ENCODE data around the gene FXYD1. TPM values are rescaled to one million over a fixed set of nuclear protein-coding genes. Genes with fewer than 3 reads are reported as not detected.

The FXYD1 gene
- total and polyA plus RNA-seq, 2 donors = 3.2 to 17.1 TPM

DNA sequence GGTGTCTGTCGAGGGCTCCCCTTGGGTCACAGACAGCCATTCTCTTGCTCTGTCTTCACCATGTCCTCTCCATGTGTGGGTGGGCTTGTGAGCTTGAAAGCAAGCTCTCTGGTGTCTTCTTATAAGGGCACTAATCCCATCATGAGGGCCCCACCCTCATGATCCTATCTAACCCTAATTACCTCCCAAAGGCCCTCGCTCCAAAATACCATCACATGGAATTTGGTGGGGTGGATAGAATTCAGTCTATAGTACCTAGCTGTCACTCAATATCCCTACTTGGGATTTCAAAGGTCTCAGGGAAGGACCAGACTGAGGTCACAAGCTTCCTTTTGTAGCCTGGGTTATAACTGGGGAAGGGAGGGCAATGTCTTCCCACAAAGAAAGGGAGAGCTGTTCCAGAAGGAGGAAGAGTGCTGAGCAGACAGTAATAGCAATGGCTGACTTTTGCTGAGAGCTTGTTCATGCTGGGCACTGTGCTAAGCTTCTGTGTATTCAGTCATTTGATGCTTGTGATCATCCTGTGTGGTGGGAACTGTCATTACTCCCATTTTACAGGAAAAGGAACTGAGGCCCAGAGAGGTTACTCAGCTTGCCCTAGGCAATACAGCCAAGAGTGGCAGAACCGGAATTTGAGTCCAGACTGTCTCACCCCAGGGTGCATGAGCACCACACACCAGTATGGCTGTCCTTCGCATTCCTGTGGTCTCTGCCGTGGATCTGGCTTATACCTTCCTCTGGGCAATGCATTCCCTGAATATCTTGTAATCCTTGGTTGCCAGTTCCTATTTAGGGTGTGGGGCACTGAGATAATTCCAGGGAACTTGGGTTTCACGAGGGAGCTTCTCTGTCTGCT is 24.1 kb downstream of the FXYD1 start:
- Histone ChIP-seq H3K27me3 (ENCODE audit: control insufficient read depth in 2 of 2, insufficient read depth in 1 of 2, low read length in 1 of 2) (no peaks in the 10 kb centered on the region), H3K27ac (ENCODE audit: low read depth in 1 of 2, low read length in 1 of 2) (no peak overlapping the region), H3K4me1 (ENCODE audit: control insufficient read depth in 2 of 2, insufficient read depth in 2 of 2, low read length in 2 of 2) (peaks cover 0 to 6% of the 10 kb centered on the region in 2 donors), H3K4me3 (ENCODE audit: low read length in 2 of 2) (no peak overlapping the region), H3K9me3 (ENCODE audit: control insufficient read depth in 2 of 2, insufficient read depth in 1 of 2, low read length in 1 of 2) (peaks cover 4 to 12% of the 10 kb centered on the region in 2 donors), H3K36me3 (ENCODE audit: control insufficient read depth in 2 of 2, insufficient read depth in 2 of 2, low read length in 1 of 2) (peaks cover 46 to 53% of the 10 kb centered on the region in 2 donors)
- 96% methylated on average over 6 of the region's 6 CpGs for WGBS
- no peak for DNase-seq (ENCODE audit: low read depth in 6 of 9, low spot score in 9 of 9)

DNA sequence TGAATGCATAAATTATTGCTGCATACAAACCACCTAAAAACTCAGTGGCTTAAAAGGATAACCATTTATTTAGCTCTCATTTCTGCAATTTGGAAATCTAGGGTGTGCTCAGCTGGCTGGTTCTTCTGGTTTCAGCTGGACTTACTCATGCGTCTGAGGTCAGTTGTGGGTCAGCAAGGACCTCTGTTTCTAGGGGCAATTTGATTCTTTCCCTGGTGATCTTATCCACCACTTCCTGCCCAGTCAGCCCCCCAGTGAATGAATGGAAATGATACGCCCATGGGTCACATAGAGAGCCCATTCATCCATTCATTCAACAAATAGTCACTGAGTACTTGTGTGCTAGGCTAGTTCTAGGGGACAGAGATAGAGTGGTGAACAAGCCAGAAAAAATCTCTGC is 25.8 kb downstream of the FXYD1 start:
- Histone ChIP-seq H3K27me3 (ENCODE audit: control insufficient read depth in 2 of 2, insufficient read depth in 1 of 2, low read length in 1 of 2) (no peaks in the 10 kb centered on the region), H3K36me3 (ENCODE audit: control insufficient read depth in 2 of 2, insufficient read depth in 2 of 2, low read length in 1 of 2) (peaks cover 42 to 49% of the 10 kb centered on the region in 2 donors), H3K4me1 (ENCODE audit: control insufficient read depth in 2 of 2, insufficient read depth in 2 of 2, low read length in 2 of 2) (peaks cover 0 to 6% of the 10 kb centered on the region in 2 donors), H3K9me3 (ENCODE audit: control insufficient read depth in 2 of 2, insufficient read depth in 1 of 2, low read length in 1 of 2) (peaks cover 4 to 12% of the 10 kb centered on the region in 2 donors), H3K4me3 (ENCODE audit: low read length in 2 of 2) (no peak overlapping the region), H3K27ac (ENCODE audit: low read depth in 1 of 2, low read length in 1 of 2) (no peak overlapping the region)
- no peak for DNase-seq (ENCODE audit: low read depth in 6 of 9, low spot score in 9 of 9)
- WGBS = 97% methylated on average over 2 of the region's 2 CpGs

DNA sequence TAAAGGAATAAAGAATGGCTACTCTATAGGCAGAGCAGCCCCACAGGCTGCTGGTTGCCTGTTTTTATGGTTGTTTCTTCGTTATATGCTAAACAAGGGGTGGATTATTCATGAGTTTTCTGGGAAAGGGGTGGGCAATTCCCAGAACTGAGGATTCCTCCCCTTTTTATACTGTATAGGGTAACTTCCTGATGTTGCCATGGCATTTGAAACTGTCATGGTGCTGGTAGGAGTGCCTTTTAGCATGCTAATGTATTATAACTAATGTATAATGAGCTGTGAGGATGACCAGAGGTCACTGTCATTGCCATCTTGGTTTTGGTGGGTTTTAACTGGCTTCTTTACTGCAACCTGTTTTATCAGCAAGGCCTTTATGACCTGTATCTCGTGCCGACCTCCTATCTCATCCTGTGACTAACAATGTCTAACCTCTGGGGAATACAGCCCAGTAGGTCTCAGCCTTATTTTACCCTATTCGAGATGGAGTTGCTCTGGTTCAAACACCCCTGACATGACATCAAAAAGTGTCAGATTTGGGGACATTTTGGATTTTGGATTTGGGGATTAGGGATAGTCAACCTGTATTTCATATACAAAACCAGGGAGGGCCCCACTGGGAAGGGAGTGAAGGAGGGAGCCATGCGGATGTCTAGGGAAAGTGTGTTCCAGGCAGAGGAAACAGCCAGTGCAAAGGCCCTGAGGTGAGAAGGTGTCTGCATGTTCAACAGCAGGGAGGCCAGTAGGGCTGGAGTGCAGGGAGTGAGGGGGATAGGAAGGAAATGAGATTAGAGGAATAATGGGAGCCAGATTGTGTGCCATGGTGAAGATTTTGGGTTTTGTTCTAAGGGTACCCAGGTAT is 26.8 kb downstream of the FXYD1 start:
- H3K4me3 ChIP-seq (ENCODE audit: low read length in 2 of 2) = no peak overlapping the region
- no peak for DNase-seq (ENCODE audit: low read depth in 6 of 9, low spot score in 9 of 9)

DNA sequence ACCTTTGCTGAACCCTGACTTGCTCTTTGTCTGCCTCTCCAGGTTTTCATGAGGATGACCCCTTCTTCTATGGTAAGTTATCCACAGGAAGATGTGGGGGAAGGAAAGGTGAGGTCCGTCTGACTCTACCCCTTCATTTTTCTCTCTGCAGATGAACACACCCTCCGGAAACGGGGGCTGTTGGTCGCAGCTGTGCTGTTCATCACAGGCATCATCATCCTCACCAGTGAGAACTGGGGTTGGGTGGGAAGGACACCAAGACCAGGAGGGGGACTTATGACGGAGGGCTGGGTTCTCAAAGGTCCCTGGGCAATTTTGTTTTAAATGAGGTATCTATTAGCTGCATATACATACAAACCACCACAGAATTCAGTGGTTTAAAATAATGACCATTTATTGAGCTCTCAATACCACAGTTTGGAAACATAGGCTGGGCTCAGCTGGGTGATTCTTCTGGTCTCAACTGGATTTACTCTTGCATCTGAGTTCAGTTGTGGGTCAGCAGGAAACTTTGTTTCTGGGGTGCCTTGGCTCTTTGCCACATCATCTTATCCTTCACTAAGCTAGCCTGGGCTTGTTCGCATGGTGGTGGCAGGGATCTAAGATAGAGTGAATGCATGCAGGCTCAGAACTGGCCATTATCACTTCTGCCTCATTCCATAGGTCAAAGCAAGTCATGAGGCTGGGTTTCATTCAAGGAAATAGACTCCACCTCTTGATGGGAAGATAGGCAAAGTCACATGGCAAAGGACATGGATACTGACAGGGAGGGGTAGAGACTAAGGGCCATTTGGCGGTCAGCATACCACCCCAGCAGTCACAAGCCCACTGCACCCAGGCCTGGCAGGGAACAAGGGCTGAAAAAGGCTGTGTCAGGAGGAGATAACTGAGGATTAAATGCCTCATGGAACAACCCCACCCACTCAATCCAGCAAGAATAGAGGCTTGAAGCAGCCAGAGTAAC is 27.8 kb downstream of the FXYD1 start:
- Histone ChIP-seq H3K36me3 (ENCODE audit: control insufficient read depth in 2 of 2, insufficient read depth in 2 of 2, low read length in 1 of 2) (peaks cover 37 to 44% of the 10 kb centered on the region in 2 donors), H3K27ac (ENCODE audit: low read depth in 1 of 2, low read length in 1 of 2) (no peak overlapping the region), H3K4me3 (ENCODE audit: low read length in 2 of 2) (no peak overlapping the region), H3K4me1 (ENCODE audit: control insufficient read depth in 2 of 2, insufficient read depth in 2 of 2, low read length in 2 of 2) (peaks cover 0 to 6% of the 10 kb centered on the region in 2 donors), H3K27me3 (ENCODE audit: control insufficient read depth in 2 of 2, insufficient read depth in 1 of 2, low read length in 1 of 2) (no peaks in the 10 kb centered on the region), H3K9me3 (ENCODE audit: control insufficient read depth in 2 of 2, insufficient read depth in 1 of 2, low read length in 1 of 2) (peaks cover 3 to 12% of the 10 kb centered on the region in 2 donors)
- WGBS = 98% methylated on average over 7 of the region's 7 CpGs
- DNase-seq (ENCODE audit: low read depth in 6 of 9, low spot score in 9 of 9) = no peak

More for the DNA sequence above, 26.8 kb downstream of the FXYD1 start:
- H3K36me3 ChIP-seq (ENCODE audit: control insufficient read depth in 2 of 2, insufficient read depth in 2 of 2, low read length in 1 of 2) = peaks cover 44 to 47% of the 10 kb centered on the region in 2 donors
- H3K9me3 ChIP-seq (ENCODE audit: control insufficient read depth in 2 of 2, insufficient read depth in 1 of 2, low read length in 1 of 2) = peaks cover 4 to 12% of the 10 kb centered on the region in 2 donors
- peaks cover 0 to 6% of the 10 kb centered on the region in 2 donors for H3K4me1 ChIP-seq (ENCODE audit: control insufficient read depth in 2 of 2, insufficient read depth in 2 of 2, low read length in 2 of 2)
- WGBS = 76% methylated on average over 5 of the region's 5 CpGs
- no peaks in the 10 kb centered on the region for H3K27me3 ChIP-seq (ENCODE audit: control insufficient read depth in 2 of 2, insufficient read depth in 1 of 2, low read length in 1 of 2)
- no peak overlapping the region for H3K27ac ChIP-seq (ENCODE audit: low read depth in 1 of 2, low read length in 1 of 2)

DNA sequence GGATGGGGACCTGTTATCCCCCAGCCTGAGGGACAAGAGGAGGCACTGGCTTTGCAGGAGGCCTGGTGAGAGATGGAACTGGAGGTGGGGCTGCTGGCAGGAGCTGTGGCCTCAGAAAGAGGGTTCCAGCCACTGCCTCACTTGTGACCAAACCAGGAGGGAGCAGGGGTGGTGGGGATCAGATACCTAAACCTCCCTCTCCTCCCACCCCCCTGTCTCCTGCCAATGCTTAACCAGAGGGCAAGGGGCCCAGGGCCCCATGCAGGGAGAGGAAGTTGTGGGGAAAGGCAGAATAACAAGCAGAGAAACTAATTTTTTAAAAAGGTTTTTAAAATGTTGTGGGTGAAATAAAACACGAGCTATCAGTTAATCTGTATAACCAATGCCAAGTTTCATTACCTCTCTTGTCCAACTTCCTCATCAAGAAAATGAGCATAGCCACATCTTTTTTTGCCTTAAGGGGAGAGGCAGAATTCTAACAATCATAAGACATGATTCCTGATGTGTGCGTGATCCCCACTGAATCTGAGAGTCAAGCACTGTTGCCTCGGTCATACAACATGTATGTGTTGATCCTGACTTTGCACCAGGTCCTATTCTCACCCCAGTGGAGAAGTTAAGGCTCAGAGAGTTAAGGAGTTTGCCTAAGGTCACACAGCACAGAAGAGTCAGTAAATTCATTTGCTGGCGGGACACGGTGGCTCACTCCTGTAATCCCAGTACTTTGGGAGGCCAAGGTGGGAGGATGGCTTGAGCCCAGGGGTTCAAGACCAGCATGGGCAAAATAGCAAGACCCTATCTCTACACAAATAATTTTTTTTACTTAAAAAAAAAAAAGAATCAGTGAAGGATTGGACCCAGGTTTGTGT is 28.9 kb downstream of the FXYD1 start:
- Histone ChIP-seq H3K27me3 (ENCODE audit: control insufficient read depth in 2 of 2, insufficient read depth in 1 of 2, low read length in 1 of 2) (no peaks in the 10 kb centered on the region), H3K4me3 (ENCODE audit: low read length in 2 of 2) (no peak overlapping the region), H3K4me1 (ENCODE audit: control insufficient read depth in 2 of 2, insufficient read depth in 2 of 2, low read length in 2 of 2) (peaks cover 0 to 6% of the 10 kb centered on the region in 2 donors), H3K9me3 (ENCODE audit: control insufficient read depth in 2 of 2, insufficient read depth in 1 of 2, low read length in 1 of 2) (peaks cover 3 to 15% of the 10 kb centered on the region in 2 donors), H3K27ac (ENCODE audit: low read depth in 1 of 2, low read length in 1 of 2) (peak overlapping the region in 1 of 2 donors; percentile 47), H3K36me3 (ENCODE audit: control insufficient read depth in 2 of 2, insufficient read depth in 2 of 2, low read length in 1 of 2) (peaks cover 28 to 35% of the 10 kb centered on the region in 2 donors)
- WGBS = 50% methylated on average over 5 of the region's 5 CpGs
- DNase-seq (ENCODE audit: low read depth in 6 of 9, low spot score in 9 of 9) = peak in 1 of 9 donors; percentile 20

DNA sequence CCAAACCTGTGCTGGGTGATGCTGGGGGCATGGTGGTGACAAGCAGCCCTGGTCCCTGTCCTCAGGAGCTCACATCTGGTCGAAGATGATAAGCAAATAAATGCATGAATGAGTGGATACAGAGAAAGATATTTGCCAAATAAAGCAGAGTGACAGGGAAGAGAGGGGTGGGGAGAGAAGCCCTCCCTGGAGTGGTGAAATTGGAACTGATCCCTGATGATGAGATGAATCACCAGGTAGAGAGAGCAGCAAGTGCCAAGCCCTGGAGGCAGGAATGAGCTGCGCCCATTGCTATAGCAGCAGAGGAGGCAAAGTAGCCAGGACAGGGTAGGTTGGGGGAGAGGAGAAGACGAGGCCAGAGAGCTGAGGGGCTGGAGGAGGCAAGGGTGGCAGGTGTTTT is 29.6 kb downstream of the FXYD1 start:
- H3K27ac ChIP-seq (ENCODE audit: low read depth in 1 of 2, low read length in 1 of 2) = no peak overlapping the region
- 79% methylated on average over 3 of the region's 3 CpGs for WGBS
- H3K4me3 ChIP-seq (ENCODE audit: low read length in 2 of 2) = no peak overlapping the region
- no peak for DNase-seq (ENCODE audit: low read depth in 6 of 9, low spot score in 9 of 9)
- H3K9me3 ChIP-seq (ENCODE audit: control insufficient read depth in 2 of 2, insufficient read depth in 1 of 2, low read length in 1 of 2) = peaks cover 3 to 20% of the 10 kb centered on the region in 2 donors
- peaks cover 23 to 35% of the 10 kb centered on the region in 2 donors for H3K36me3 ChIP-seq (ENCODE audit: control insufficient read depth in 2 of 2, insufficient read depth in 2 of 2, low read length in 1 of 2)
- H3K4me1 ChIP-seq (ENCODE audit: control insufficient read depth in 2 of 2, insufficient read depth in 2 of 2, low read length in 2 of 2) = peaks cover 0 to 6% of the 10 kb centered on the region in 2 donors
- no peaks in the 10 kb centered on the region for H3K27me3 ChIP-seq (ENCODE audit: control insufficient read depth in 2 of 2, insufficient read depth in 1 of 2, low read length in 1 of 2)

DNA sequence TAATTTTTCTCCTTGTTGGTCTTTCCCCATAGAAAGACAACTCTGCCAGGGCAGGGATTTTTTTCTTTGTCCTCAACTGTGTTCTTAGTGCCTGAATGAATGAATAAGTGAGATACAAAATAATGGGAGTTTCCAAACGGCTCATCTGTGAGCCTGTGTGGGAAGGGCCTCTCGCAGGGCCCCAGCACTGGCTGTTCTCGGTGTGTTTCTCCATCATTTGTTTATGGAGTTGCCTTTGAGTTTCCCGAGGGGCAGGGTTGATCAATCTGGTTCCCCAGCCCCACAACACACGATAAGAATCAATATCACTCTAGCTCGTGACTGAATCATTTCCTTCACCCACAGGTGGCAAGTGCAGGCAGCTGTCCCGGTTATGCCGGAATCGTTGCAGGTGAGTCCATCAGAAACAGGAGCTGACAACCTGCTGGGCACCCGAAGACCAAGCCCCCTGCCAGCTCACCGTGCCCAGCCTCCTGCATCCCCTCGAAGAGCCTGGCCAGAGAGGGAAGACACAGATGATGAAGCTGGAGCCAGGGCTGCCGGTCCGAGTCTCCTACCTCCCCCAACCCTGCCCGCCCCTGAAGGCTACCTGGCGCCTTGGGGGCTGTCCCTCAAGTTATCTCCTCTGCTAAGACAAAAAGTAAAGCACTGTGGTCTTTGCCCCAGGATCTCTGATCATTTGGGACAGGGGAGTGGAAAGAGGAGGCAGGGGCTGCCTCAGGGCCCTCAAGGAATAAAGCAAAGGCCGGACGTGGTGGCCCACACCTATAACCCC is 30.8 kb downstream of the FXYD1 start:
- no peak overlapping the region for H3K4me3 ChIP-seq (ENCODE audit: low read length in 2 of 2)
- DNase-seq (ENCODE audit: low read depth in 6 of 9, low spot score in 9 of 9) = no peak
- H3K9me3 ChIP-seq (ENCODE audit: control insufficient read depth in 2 of 2, insufficient read depth in 1 of 2, low read length in 1 of 2) = peaks cover 3 to 20% of the 10 kb centered on the region in 2 donors
- 87% methylated on average over 18 of the region's 18 CpGs for WGBS
- peaks cover 14 to 26% of the 10 kb centered on the region in 2 donors for H3K36me3 ChIP-seq (ENCODE audit: control insufficient read depth in 2 of 2, insufficient read depth in 2 of 2, low read length in 1 of 2)
- H3K4me1 ChIP-seq (ENCODE audit: control insufficient read depth in 2 of 2, insufficient read depth in 2 of 2, low read length in 2 of 2) = peaks cover 0 to 6% of the 10 kb centered on the region in 2 donors
- no peak overlapping the region for H3K27ac ChIP-seq (ENCODE audit: low read depth in 1 of 2, low read length in 1 of 2)
- H3K27me3 ChIP-seq (ENCODE audit: control insufficient read depth in 2 of 2, insufficient read depth in 1 of 2, low read length in 1 of 2) = no peaks in the 10 kb centered on the region
